Osteocyte (in vitro differentiated cells): ENCODE data around the gene USP24. TPM values are rescaled to one million over a fixed set of nuclear protein-coding genes. Genes with fewer than 3 reads are reported as not detected.

ENCODE experiments used
- DNase-seq: peaks from one replicate; pipeline ENCODE4 v3.0.0; 2021; ENCODE audit warnings: mixed read lengths; ENCODE audit not compliant: unreplicated experiment; ENCODE audit errors: extremely low spot score
- H3K27ac Mint-ChIP-seq: one replicate; pipeline ENCODE4 v1.8.0; 2021; ENCODE audit warnings: mild to moderate bottlenecking, mixed read lengths; ENCODE audit not compliant: unreplicated experiment
- H3K27me3 Mint-ChIP-seq: one replicate; pipeline ENCODE4 v1.8.0; 2021; ENCODE audit warnings: mixed read lengths; ENCODE audit not compliant: unreplicated experiment
- H3K36me3 Mint-ChIP-seq: one replicate; pipeline ENCODE4 v1.8.0; 2021; ENCODE audit warnings: mixed read lengths; ENCODE audit not compliant: unreplicated experiment
- H3K4me1 Mint-ChIP-seq: one replicate; pipeline ENCODE4 v1.8.0; 2021; ENCODE audit warnings: mixed read lengths; ENCODE audit not compliant: unreplicated experiment
- H3K4me3 Mint-ChIP-seq: one replicate; pipeline ENCODE4 v1.8.0; 2021; ENCODE audit warnings: mild to moderate bottlenecking, moderate library complexity, mixed read lengths; ENCODE audit not compliant: unreplicated experiment
- H3K9me3 Mint-ChIP-seq: one replicate; pipeline ENCODE4 v1.8.0; 2021; ENCODE audit warnings: mixed read lengths; ENCODE audit not compliant: unreplicated experiment
- CTCF ChIP-seq: fragments of 200-600 bp; sonication (generic); IDR thresholded peaks from 2 replicates; pipeline ENCODE4 v1.5.0; 2021; ENCODE audit warnings: antibody characterized with exemption, mild to moderate bottlenecking, moderate library complexity
- total RNA-seq: library from RNA; stranded (reverse); gene quantifications from 2 replicates; pipeline ENCODE4 v1.2.1, GENCODE V29; 2021

Gene USP24
- total RNA-seq, 1 donor from 2014 or later = 32.1 TPM

GRCh38 chr1:55213151-55213884 lies 1.8 kb downstream of the USP24 start:
- no peak for TF ChIP-seq CTCF
- H3K27ac Mint-ChIP-seq = peak overlapping the region; percentile 90
- H3K4me1 Mint-ChIP-seq = peaks cover 72% of the 10 kb centered on the region
- DNase-seq = no peak
- no peaks in the 10 kb centered on the region for H3K9me3 Mint-ChIP-seq
- no peaks in the 10 kb centered on the region for H3K27me3 Mint-ChIP-seq
- peak overlapping the region; percentile 93 for H3K4me3 Mint-ChIP-seq
- H3K36me3 Mint-ChIP-seq = no peaks in the 10 kb centered on the region

- Mint-ChIP-seq H3K27ac (peak overlapping the region; percentile 90), H3K27me3 (no peaks in the 10 kb centered on the region), H3K4me1 (peaks cover 75% of the 10 kb centered on the region), H3K36me3 (no peaks in the 10 kb centered on the region), H3K4me3 (peak overlapping the region; percentile 93), H3K9me3 (no peaks in the 10 kb centered on the region)
- no peak for TF ChIP-seq CTCF
- DNase-seq = no peak
Observed at GRCh38 chr1:55212349-55213150, 2.6 kb downstream of the USP24 start.

DNA sequence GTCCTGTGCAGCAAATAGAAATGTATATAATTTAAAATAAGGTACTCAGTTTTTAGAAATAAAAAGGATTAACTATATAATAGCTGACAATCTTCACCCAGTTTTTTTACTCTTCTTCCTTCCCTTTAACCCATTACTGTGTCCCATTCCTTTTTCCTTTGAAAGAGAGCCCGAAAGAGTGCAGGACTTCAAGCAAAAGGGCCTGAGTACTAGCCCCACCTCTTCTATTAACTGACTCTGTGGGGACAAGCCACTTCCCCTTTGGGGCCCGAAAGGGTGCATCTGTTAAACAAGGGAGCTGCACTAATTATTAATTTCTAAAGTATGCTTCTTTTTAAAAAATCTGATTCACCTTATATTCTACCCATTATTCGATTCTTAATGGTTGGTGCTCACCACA lies 3.3 kb downstream of the USP24 start:
- DNase-seq = no peak
- Mint-ChIP-seq H3K9me3 (no peaks in the 10 kb centered on the region), H3K27ac (no peak overlapping the region), H3K4me1 (peaks cover 77% of the 10 kb centered on the region), H3K27me3 (no peaks in the 10 kb centered on the region), H3K4me3 (no peak overlapping the region), H3K36me3 (no peaks in the 10 kb centered on the region)
- TF ChIP-seq CTCF = no peak

- no peaks in the 10 kb centered on the region for H3K36me3 Mint-ChIP-seq
- H3K9me3 Mint-ChIP-seq = no peaks in the 10 kb centered on the region
- H3K4me3 Mint-ChIP-seq = no peak overlapping the region
- no peak for DNase-seq
- peak overlapping the region; percentile 43 for H3K27ac Mint-ChIP-seq
- no peaks in the 10 kb centered on the region for H3K27me3 Mint-ChIP-seq
- TF ChIP-seq CTCF = no peak
- peaks cover 73% of the 10 kb centered on the region for H3K4me1 Mint-ChIP-seq
Observed at GRCh38 chr1:55210990-55211801, 4.0 kb downstream of the USP24 start.
